IMR-90 (cell line): ENCODE measurements around the gene CCDC54. TPM values are rescaled to one million over a fixed set of nuclear protein-coding genes. Genes with fewer than 3 reads are reported as not detected.

Experiments used
- ATAC-seq: fragments of 200-7000 bp; cut with Tn5 transposase; 2 replicates; pipeline ENCODE4 v1.9.1; 2020; ENCODE audit warnings: low read depth, mild to moderate bottlenecking, moderate library complexity
- BruUV-seq: library from RNA; stranded (reverse); fragments of 400-500 nt; replicated peaks from 2 replicates; lab custom pipeline; 2021; lab: Mats Ljungman, UMichigan
- CTCF ChIA-PET: fragments of 300-600 bp; formaldehyde crosslinking; extraction: SDS; loops from one replicate; lab custom pipeline; 2021; ENCODE audit warnings: antibody characterized with exemption; lab: Yijun Ruan, JAX
- POLR2A ChIA-PET: fragments of 300-600 bp; sonication (Branson Sonifier 250); formaldehyde crosslinking; loops from one replicate; lab custom pipeline; 2022; ENCODE audit warnings: antibody characterized with exemption; ENCODE audit not compliant: unreplicated experiment; lab: Charles Lee
- DNase-seq: peaks from one replicate; pipeline ENCODE4 v3.0.0; 2013
- H2AFZ ChIP-seq: replicated peaks from 2 replicates; pipeline ENCODE3; 2013; ENCODE audit warnings: low read length, mild to moderate bottlenecking; ENCODE audit not compliant: poor library complexity
- H2AK5ac ChIP-seq: 2 replicates; pipeline ENCODE4 v1.6.1; 2013; ENCODE audit warnings: low read depth, low read length, inconsistent platforms
- H2AK9ac ChIP-seq: replicated peaks from 2 replicates; pipeline ENCODE3; 2013; ENCODE audit warnings: mild to moderate bottlenecking, low read depth, low read length, moderate library complexity; ENCODE audit not compliant: poor library complexity
- H2BK120ac ChIP-seq: 2 replicates; pipeline ENCODE4 v1.6.1; 2013; ENCODE audit warnings: low read depth, low read length, inconsistent platforms
- H2BK15ac ChIP-seq: 3 replicates; pipeline ENCODE4 v1.6.1; 2013; ENCODE audit warnings: low read depth, low read length, inconsistent platforms
- H2BK20ac ChIP-seq: 2 replicates; pipeline ENCODE4 v1.6.1; 2013; ENCODE audit warnings: low read depth, mild to moderate bottlenecking, inconsistent platforms, low read length, moderate library complexity
- H2BK5ac ChIP-seq: 2 replicates; pipeline ENCODE4 v1.6.1; 2013; ENCODE audit warnings: mild to moderate bottlenecking, low read depth, low read length, inconsistent platforms; ENCODE audit not compliant: poor library complexity, severe bottlenecking
- H3K14ac ChIP-seq: replicated peaks from 2 replicates; pipeline ENCODE4 v1.6.1; 2013; ENCODE audit warnings: low read depth, low read length, inconsistent platforms
- H3K18ac ChIP-seq: 2 replicates; pipeline ENCODE4 v1.6.1; 2013; ENCODE audit warnings: low read depth, low read length, control low read depth
- H3K23ac ChIP-seq: 2 replicates; pipeline ENCODE4 v1.6.1; 2013; ENCODE audit warnings: low read depth, low read length, inconsistent platforms
- H3K27ac ChIP-seq: 2 replicates; pipeline ENCODE4 v1.5.1; 2013; ENCODE audit warnings: mild to moderate bottlenecking, control low read depth, low read length; ENCODE audit not compliant: insufficient read depth
- H3K27me3 ChIP-seq: 2 replicates; pipeline ENCODE4 v1.6.1; 2013; ENCODE audit warnings: low read length; ENCODE audit not compliant: control insufficient read depth, insufficient read depth
- H3K36me3 ChIP-seq: 2 replicates; pipeline ENCODE4 v1.6.1; 2013; ENCODE audit warnings: low read length, mixed read lengths; ENCODE audit not compliant: control insufficient read depth, insufficient read depth
- H3K4ac ChIP-seq: 2 replicates; pipeline ENCODE4 v1.6.1; 2013; ENCODE audit warnings: low read depth, low read length, inconsistent platforms
- H3K4me1 ChIP-seq: 2 replicates; pipeline ENCODE4 v1.6.1; 2013; ENCODE audit warnings: low read length, mixed read lengths; ENCODE audit not compliant: control insufficient read depth, insufficient read depth
- H3K4me2 ChIP-seq: 2 replicates; pipeline ENCODE4 v1.6.1; 2013; ENCODE audit warnings: low read depth, mild to moderate bottlenecking, control low read depth, low read length, moderate library complexity
- H3K4me3 ChIP-seq: 2 replicates; pipeline ENCODE4 v1.5.1; 2013; ENCODE audit warnings: low read depth, mild to moderate bottlenecking, control low read depth, low read length, moderate library complexity; ENCODE audit not compliant: insufficient read depth
- H3K56ac ChIP-seq: 2 replicates; pipeline ENCODE4 v1.6.1; 2013; ENCODE audit warnings: low read length, inconsistent platforms; ENCODE audit not compliant: insufficient read depth; ENCODE audit errors: extremely low read depth
- H3K79me1 ChIP-seq, 2 experiments: 2 replicates each; pipeline ENCODE4 v1.6.1; 2013; ENCODE audit warnings: low read length in 2 of 2, inconsistent platforms in 1 of 2, low read depth in 1 of 2
- H3K9ac ChIP-seq: 2 replicates; pipeline ENCODE4 v1.6.1; 2013; ENCODE audit warnings: low read depth, low read length, control low read depth
- H3K9me1 ChIP-seq: 2 replicates; pipeline ENCODE4 v1.6.1; 2013; ENCODE audit warnings: low read length, inconsistent platforms; ENCODE audit not compliant: insufficient read depth
- H3K9me3 ChIP-seq: 2 replicates; pipeline ENCODE4 v1.6.1; 2013; ENCODE audit warnings: low read length; ENCODE audit not compliant: control insufficient read depth, insufficient read depth
- H4K20me1 ChIP-seq: 2 replicates; pipeline ENCODE4 v1.6.1; 2013; ENCODE audit warnings: low read length, inconsistent platforms; ENCODE audit not compliant: insufficient read depth
- H4K5ac ChIP-seq: 2 replicates; pipeline ENCODE4 v1.6.1; 2013; ENCODE audit warnings: mild to moderate bottlenecking, low read depth, low read length, control low read depth
- H4K8ac ChIP-seq, 2 experiments: 2 replicates each; pipeline ENCODE4 v1.6.1; 2013; ENCODE audit warnings: low read depth in 2 of 2, low read length in 2 of 2, control low read depth in 1 of 2, inconsistent platforms in 1 of 2
- H4K91ac ChIP-seq: 2 replicates; pipeline ENCODE4 v1.6.1; 2013; ENCODE audit warnings: low read depth, low read length, inconsistent platforms; ENCODE audit not compliant: insufficient read depth
- BHLHE40 ChIP-seq: fragments of 150-350 bp; IDR thresholded peaks from 2 replicates; pipeline ENCODE4 v1.6.1; 2016; ENCODE audit warnings: mild to moderate bottlenecking, low read depth, low read length
- CEBPB ChIP-seq: IDR thresholded peaks from 2 replicates; pipeline ENCODE4 v1.6.1; 2012; ENCODE audit warnings: low read depth, low read length, improper control_type of control experiment
- CHD1 ChIP-seq: IDR thresholded peaks from 2 replicates; pipeline ENCODE4 v1.6.1; 2012; ENCODE audit warnings: low read depth, low read length, improper control_type of control experiment
- CTCF ChIP-seq: conservative IDR thresholded peaks from 2 replicates; pipeline ENCODE4 v1.5.1; 2012; ENCODE audit warnings: mild to moderate bottlenecking, low read depth, low read length, improper control_type of control experiment
- ELK1 ChIP-seq: fragments of 150-350 bp; IDR thresholded peaks from 2 replicates; pipeline ENCODE4 v1.6.1; 2016; ENCODE audit warnings: low read depth, mild to moderate bottlenecking, low read length, moderate library complexity, borderline replicate concordance
- FOS ChIP-seq: fragments of 150-350 bp; IDR thresholded peaks from 2 replicates; pipeline ENCODE4 v1.6.1; 2016; ENCODE audit warnings: low read depth, low read length
- MAFK ChIP-seq: IDR thresholded peaks from 2 replicates; pipeline ENCODE4 v1.6.1; 2012; ENCODE audit warnings: low read depth, low read length, improper control_type of control experiment
- MAZ ChIP-seq: IDR thresholded peaks from 2 replicates; pipeline ENCODE4 v1.6.1; 2012; ENCODE audit warnings: low read depth, mild to moderate bottlenecking, low read length, improper control_type of control experiment, moderate library complexity, borderline replicate concordance
- MXI1 ChIP-seq: IDR thresholded peaks from 2 replicates; pipeline ENCODE4 v1.6.1; 2012; ENCODE audit warnings: low read depth, mild to moderate bottlenecking, low read length, moderate library complexity, borderline replicate concordance
- NFE2L2 ChIP-seq: fragments of 150-350 bp; IDR thresholded peaks from 2 replicates; pipeline ENCODE4 v1.6.1; 2016; ENCODE audit warnings: low read depth, mild to moderate bottlenecking, low read length
- POLR2A ChIP-seq: IDR thresholded peaks from 2 replicates; pipeline ENCODE4 v1.6.1; 2012; ENCODE audit warnings: mild to moderate bottlenecking, low read depth, low read length
- RAD21 ChIP-seq: IDR thresholded peaks from 2 replicates; pipeline ENCODE4 v1.6.1; 2012; ENCODE audit warnings: low read length, improper control_type of control experiment
- RCOR1 ChIP-seq: IDR thresholded peaks from 2 replicates; pipeline ENCODE4 v1.6.1; 2012; ENCODE audit warnings: mild to moderate bottlenecking, low read length, improper control_type of control experiment; ENCODE audit not compliant: insufficient replicate concordance
- RFX5 ChIP-seq: IDR thresholded peaks from 2 replicates; pipeline ENCODE4 v1.8.0; 2012; ENCODE audit warnings: low read depth, mild to moderate bottlenecking, low read length, moderate library complexity
- SMC3 ChIP-seq: fragments of 150-350 bp; IDR thresholded peaks from 2 replicates; pipeline ENCODE4 v1.6.1; 2016; ENCODE audit warnings: low read depth, mild to moderate bottlenecking, antibody characterized with exemption, low read length, moderate library complexity
- USF2 ChIP-seq: fragments of 150-350 bp; IDR thresholded peaks from 2 replicates; pipeline ENCODE4 v1.6.1; 2017; ENCODE audit warnings: mild to moderate bottlenecking, antibody characterized with exemption, low read length, low read depth
- WGBS, 2 experiments: methylation state at CpG; one replicate each; pipeline versions ENCODE4 v1.1.5 to v1.1.7; 2013; ENCODE audit warnings: missing lambda C conversion rate in 2 of 2; ENCODE audit not compliant: insufficient read length in 1 of 2; ENCODE audit errors: extremely low coverage in 2 of 2; 5-methylcytosine and 5-hydroxymethylcytosine counted together
- dilution Hi-C: fragments of 300-500 bp; cut with HindIII; formaldehyde crosslinking; loops from one replicate; pipeline ENCODE4 v1.14.3; 2018; ENCODE audit warnings: low sequenced_read_pairs; ENCODE audit not compliant: unreplicated experiment
- in situ Hi-C: fragments of 300-500 bp; cut with MboI; formaldehyde crosslinking; loops from 3 replicates; pipeline ENCODE4 v1.14.3; 2019; ENCODE audit warnings: low sequenced_read_pairs, inconsistent platforms, mixed read lengths
- intact Hi-C: fragments of 100-400 bp; cut with micrococcal nuclease; formaldehyde crosslinking; loops from 2 replicates; pipeline ENCODE4 v1.10.0; 2022
- polyA plus RNA-seq, 3 experiments: library from polyadenylated mRNA; depleted of rRNA; stranded (reverse); fragments of >200 nt; gene quantifications; 2 replicates each; pipeline ENCODE4 v1.2.3, GENCODE V29; 2012; ENCODE audit warnings: low replicate concordance in 1 of 3
- total RNA-seq: library from RNA; depleted of rRNA; stranded (reverse); fragments of >200 nt; gene quantifications from 2 replicates; pipeline ENCODE4 v1.2.3, GENCODE V29; 2012

CCDC54 gene
- total and polyA plus RNA-seq, 2 of the 4 experiments (the other 2 are of a cell fraction), result not detected

GRCh38 chr3:107382631-107383030 lies 5.4 kb downstream of the CCDC54 start:
- no peak overlapping the region for H3K23ac ChIP-seq
- intact Hi-C loops, result no loop called here
- no peak for ATAC-seq
- dilution Hi-C loops, result no loop called here
- H4K8ac ChIP-seq, result no peak overlapping the region
- in situ Hi-C loops, result no loop called here
- H2AK9ac ChIP-seq, result no peak overlapping the region
- H3K79me1 ChIP-seq, result no peaks in the 10 kb centered on the region
- no peaks in the 10 kb centered on the region for H4K20me1 ChIP-seq
- H3K27me3 ChIP-seq, result 0 out of 2 replicates have a peak, but pooled peaks cover 2% of the 10 kb centered on the region
- no peaks in the 10 kb centered on the region for H3K9me1 ChIP-seq
- H3K36me3 ChIP-seq, result no peaks in the 10 kb centered on the region
- H3K4me3 ChIP-seq, result no peak overlapping the region
- BruUV-seq, result no TSS peak
- H2BK120ac ChIP-seq, result no peak overlapping the region
- no peak overlapping the region for H3K4me2 ChIP-seq
- H3K9me3 ChIP-seq, result no peaks in the 10 kb centered on the region
- H4K91ac ChIP-seq, result no peak overlapping the region
- no peak overlapping the region for H2BK5ac ChIP-seq
- WGBS, 2 experiments, result no CpG with 5 or more reads among the region's 4 CpGs
- peak overlapping the region; percentile 13; the same call in 1 of the 2 replicates for H3K18ac ChIP-seq
- no peak for DNase-seq
- no peaks in the 10 kb centered on the region for H3K4me1 ChIP-seq
- no peak overlapping the region for H3K4ac ChIP-seq
- H4K5ac ChIP-seq, result no peak overlapping the region
- H3K56ac ChIP-seq, result no peak overlapping the region
- TF ChIP-seq SMC3, result no peak
- TF ChIP-seq CTCF, result no peak
- TF ChIP-seq POLR2A, result no peak
- no peak for TF ChIP-seq FOS
- TF ChIP-seq CEBPB, result no peak
- no peak for TF ChIP-seq RCOR1
- no peak for TF ChIP-seq BHLHE40
- TF ChIP-seq RAD21, result no peak
- TF ChIP-seq RFX5, result no peak
- no peak for TF ChIP-seq MAZ
- no peak for TF ChIP-seq USF2
- no peak for TF ChIP-seq ELK1
- TF ChIP-seq MAFK, result no peak
- no peak for TF ChIP-seq NFE2L2
- no peak for TF ChIP-seq CHD1
- TF ChIP-seq MXI1, result no peak
- H2BK20ac ChIP-seq, result no peak overlapping the region
- ChIA-PET POLR2A (no interaction called here), CTCF (interaction anchor here (1.1 kb wide), 2 partner anchors 12 to 14 kb away, joined by 3 read pairs; no protein-coding TSS in a partner anchor)
- no peak overlapping the region for H2AK5ac ChIP-seq
- no peak overlapping the region for H3K9ac ChIP-seq
- no peak overlapping the region for H3K27ac ChIP-seq
- no peak overlapping the region for H3K14ac ChIP-seq
- no peak overlapping the region for H2BK15ac ChIP-seq
- H2AFZ ChIP-seq, result no peak overlapping the region
